HG03175 (cell line): ENCODE data around the gene FGD6.
"Not testable (repeated sequence)": the region's sequence is repeated elsewhere in the genome, so short reads cannot be mapped to it uniquely, and the experiment has no call there.

Source experiments
- ATAC-seq: cut with Tn5 transposase; IDR thresholded peaks from one replicate; pipeline ENCODE4 v1.9.1; 2021; ENCODE audit warnings: mild to moderate bottlenecking, moderate library complexity; ENCODE audit not compliant: unreplicated experiment

The FGD6 gene

GRCh38 chr12:95217377-95218149 is at the start of gene FGD6, which contains the start of gene VEZT:
Gene FGD6, minus strand, starts transcription at chr12:95217467. Its CDS starts 227 bp downstream, at chr12:95217240.
Gene VEZT, plus strand, starts transcription at chr12:95217807. Its CDS starts 44 bp downstream, at chr12:95217851.
- ATAC-seq = peak; percentile 95

GRCh38 chr12:95266254-95266653 is 49.0 kb upstream of the FGD6 start:
- no peak for ATAC-seq

DNA sequence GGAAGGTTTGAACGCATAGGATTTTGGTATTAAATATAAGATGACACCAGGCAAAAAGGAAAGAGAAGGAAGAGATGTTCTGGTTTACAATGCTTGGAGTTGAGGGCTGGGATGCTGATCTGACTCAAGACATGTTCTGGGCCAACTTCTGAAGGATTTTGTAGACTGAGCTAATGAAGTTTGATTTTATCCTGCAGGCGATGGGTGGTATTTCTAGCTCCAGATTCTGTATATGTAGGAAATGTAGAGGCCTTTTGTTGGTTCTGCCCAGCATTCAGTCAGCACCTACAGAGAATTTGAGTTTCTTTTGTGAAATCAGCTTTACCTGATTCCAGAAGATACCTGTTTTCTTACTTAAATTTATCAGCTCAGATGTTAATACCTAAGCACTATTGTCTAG is 48.5 kb upstream of the FGD6 start:
- ATAC-seq = no peak

GRCh38 chr12:95262808-95263207 is 45.5 kb upstream of the FGD6 start:
- ATAC-seq = no peak

GRCh38 chr12:95261109-95261508 is 43.8 kb upstream of the FGD6 start:
- no peak for ATAC-seq

DNA sequence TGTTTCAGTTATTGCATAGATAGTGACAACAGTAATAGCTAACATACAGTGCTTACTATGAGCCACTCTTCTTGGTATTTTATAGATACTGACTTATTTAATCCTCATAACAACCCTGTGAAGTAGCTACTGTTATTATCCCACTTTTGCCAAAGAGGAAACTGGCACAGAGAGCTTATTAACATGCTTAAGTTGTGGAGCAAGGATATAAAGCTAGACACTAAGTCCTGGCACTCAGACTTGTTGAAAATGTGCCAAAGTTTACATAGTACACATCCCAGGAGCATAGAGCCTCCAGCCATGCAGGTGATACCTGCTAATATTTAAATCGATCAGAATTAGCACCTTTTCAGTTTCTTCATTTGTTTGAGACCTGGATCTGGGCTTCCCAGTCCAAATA is 42.1 kb upstream of the FGD6 start:
- ATAC-seq = no peak

DNA sequence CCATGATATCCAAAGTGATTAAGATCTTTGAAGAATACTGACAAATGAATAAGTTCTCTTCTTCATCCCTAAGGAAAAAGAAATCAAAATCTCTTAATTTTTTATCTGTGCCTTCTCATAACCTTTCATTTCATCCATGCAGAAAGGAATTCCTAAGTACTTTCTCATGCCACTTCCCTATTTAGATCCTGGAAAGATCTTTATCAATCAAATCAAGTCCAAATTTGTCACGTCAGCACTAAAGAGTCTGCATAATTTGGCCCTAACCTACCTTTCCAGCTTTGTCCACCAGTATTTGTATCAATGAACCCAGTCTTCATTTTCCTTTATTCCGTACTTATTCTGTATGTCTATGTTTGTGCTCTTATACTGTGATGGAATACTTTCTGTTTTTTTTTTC is 41.5 kb upstream of the FGD6 start:
- ATAC-seq = no peak

DNA sequence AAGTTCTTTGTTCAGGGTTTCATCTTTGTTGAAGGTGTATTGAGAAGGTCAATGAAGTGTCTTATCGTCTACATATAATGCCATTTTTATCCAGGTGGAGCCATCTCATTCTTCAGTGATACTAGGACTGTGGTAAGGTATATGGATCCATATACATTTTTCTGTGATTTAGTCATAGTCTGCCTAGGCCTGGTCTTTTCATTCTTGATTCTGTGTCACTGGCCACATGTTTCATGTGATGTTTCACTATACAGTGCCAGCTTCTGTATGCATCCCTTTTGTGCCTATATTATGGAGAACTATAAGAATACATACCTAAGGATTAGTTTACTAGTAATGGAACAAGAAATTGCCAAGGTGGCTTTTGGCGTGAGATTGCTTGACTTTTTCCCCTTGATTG is 40.9 kb upstream of the FGD6 start:
- ATAC-seq = no peak

- ATAC-seq = no peak
Measured at GRCh38 chr12:95257541-95257940, 40.3 kb upstream of the FGD6 start.

- no peak for ATAC-seq
Measured at GRCh38 chr12:95253386-95253785, 36.1 kb upstream of the FGD6 start.

- no peak for ATAC-seq
Measured at GRCh38 chr12:95248604-95249360, 31.5 kb upstream of the FGD6 start.

DNA sequence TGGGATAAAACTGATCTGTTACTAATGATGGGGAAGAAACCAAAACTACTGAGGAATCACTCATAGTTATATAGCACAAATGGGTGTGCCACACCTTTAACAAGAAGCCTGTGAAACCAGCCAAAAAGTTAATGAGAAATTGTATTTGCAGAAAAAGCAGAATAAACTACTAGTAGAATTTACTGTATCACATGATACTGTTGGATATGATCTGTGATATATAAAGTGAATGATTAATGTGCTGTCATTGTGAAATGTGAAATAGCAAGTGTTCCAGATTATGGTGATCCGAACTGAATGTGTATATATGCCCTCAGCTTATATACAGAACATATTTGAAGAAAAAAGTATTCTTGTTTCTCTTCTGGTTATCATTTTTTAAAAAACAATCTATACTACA is 30.8 kb upstream of the FGD6 start:
- ATAC-seq = no peak

- ATAC-seq = no peak
Measured at GRCh38 chr12:95244350-95244749, 27.1 kb upstream of the FGD6 start.

DNA sequence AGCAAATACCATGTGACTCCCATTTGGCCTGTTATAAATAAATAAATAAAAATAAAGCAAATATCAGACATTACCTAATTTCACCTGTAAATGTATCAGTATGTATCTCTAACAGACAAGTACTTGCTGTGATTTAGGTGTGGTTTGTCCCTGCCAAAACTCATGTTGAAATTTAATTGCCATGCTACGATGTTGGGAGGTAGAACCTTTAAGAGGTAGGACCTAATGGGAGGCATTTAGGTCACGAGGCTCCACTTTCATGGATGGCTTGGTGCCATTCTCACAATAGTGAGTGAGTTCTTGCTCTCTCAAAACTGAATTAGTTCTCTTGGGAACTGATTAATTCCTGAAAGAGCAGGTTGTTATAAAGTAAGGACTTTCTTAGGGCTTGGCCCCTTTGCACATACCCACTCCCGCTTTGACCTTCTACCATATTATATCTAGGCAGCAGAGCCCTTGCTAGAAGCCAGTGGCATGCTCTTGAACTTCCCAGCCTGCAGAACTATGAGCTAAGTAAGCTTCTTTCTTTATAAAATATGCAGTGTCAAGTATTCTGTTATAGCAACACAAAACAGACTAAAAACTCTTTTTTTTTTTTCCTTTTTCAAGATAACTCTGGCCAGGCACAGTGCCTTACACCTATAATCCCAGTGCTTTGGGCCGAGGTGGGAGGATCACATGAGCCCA is 26.4 kb upstream of the FGD6 start:
- ATAC-seq = no peak

DNA sequence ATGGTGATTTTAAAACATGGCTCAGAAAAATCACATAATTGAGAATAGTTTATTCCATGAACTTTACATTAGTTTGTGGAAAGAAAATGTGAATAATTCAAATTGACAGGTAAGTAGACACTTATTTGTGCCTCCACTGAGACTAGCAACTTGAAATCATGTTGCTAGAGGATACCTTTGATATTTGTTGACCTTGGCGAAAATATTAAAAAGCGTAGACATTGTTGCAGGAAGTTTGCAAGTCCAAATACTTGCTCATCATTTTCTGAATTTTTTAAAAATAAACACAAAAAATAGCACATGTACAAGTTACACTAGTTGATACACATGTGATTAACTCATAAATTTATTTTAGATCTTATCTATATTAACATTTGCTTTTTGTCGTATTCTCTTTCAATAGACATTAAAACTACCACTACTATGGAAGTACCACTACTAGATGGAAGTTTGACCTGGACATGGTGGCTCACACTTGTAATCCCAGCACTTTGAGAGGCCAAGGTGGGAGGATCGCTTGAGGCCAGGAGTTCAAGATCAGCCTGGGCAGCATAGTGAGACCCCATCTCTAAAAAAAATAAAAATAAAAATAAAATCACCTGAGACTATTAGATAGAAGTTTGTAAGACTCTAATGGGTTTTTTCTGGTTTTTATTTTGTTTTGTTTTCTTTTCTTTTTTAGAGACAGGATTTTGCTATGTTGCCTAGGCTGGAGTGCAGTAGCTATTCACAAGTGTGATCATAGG is 24.7 kb upstream of the FGD6 start:
- ATAC-seq = no peak

DNA sequence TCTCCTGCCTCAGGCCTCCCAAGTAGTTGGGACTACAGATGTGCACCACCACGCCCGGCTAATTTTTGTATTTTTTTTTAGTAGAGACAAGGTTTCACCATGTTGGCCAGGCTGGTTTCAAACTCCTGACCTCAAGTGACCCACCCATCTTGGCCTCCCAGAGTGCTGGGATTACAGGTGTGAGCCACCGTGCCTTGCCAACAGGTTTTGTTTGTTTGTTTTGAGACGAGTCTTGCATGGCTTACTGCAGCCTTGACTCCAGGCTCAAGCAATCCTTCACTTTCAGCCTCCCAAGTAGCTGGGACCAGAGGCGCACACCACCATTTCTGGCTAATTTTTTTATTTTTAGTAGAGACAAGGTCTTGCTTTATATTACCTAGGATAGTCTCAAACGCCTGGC is 23.9 kb upstream of the FGD6 start:
- ATAC-seq = not testable (repeated sequence)

DNA sequence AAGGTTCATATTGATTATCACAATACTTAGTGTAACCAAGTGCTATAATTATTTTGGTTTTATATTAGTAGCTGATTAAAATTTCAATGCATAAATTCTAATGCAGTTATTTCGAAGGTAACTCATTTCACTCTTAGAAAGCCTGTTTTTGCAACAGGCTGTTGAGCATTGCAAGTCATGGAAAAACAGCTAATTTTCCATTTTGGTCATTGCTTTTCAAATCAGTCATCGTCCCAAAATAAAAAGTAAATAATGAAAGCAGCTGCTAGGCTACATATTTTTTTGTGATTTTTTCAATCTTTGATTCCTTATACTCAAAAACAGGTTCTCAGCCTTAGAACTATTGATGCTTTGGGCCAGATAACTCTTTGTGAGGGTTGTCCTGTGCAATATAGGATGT is 23.3 kb upstream of the FGD6 start:
- no peak for ATAC-seq

GRCh38 chr12:95239835-95240234 is 22.6 kb upstream of the FGD6 start:
- not testable (repeated sequence) for ATAC-seq

GRCh38 chr12:95239216-95239615 is 21.9 kb upstream of the FGD6 start:
- no peak for ATAC-seq

GRCh38 chr12:95238150-95238549 is 20.9 kb upstream of the FGD6 start:
- no peak for ATAC-seq

DNA sequence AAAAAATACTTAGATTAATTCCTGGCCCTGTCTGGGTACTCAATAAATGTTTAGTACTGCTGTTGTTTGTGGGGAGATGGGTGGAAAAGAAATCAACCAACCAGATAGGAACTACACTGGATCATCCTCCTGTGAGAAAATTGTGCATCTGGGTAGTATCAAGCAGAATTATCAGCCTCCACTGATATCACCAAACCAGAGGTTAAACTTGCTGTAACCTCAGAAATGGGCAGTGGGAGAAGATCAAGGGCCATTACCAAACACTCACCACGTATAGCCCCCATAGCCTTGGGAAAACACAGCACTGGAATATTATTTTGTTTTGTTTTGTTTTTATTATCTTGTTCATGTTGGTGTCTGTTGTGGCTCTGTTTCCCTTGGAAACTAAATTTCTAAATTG is 20.0 kb upstream of the FGD6 start:
- ATAC-seq = no peak
